Cardiac muscle cell (in vitro differentiated cells and primary cell): ENCODE measurements around the gene SPCS2. TPM values are rescaled to one million over a fixed set of nuclear protein-coding genes. Genes with fewer than 3 reads are reported as not detected.

Experiments used
- DNase-seq, 2 donors: peaks; one replicate each; pipeline versions ENCODE4 v3.0.0 to v3.0.0-alpha.2; 2010 to 2017; ENCODE audit warnings: low read depth in 1 of 2, low spot score in 1 of 2
- H3K27ac ChIP-seq: fragments of 200-600 bp; sonication (generic); 2 replicates; pipeline ENCODE4 v1.5.1; 2016
- H3K27me3 ChIP-seq: fragments of 200-600 bp; sonication (generic); 2 replicates; pipeline ENCODE4 v1.6.0; 2016; ENCODE audit warnings: control low read depth
- H3K36me3 ChIP-seq: fragments of 200-600 bp; sonication (generic); 2 replicates; pipeline ENCODE4 v1.5.1; 2016; ENCODE audit warnings: control low read depth
- H3K4me1 ChIP-seq: fragments of 200-600 bp; sonication (generic); 2 replicates; pipeline ENCODE4 v1.8.1; 2017; ENCODE audit warnings: low read depth, mild to moderate bottlenecking, mixed run types
- H3K4me3 ChIP-seq: fragments of 200-600 bp; sonication (generic); 2 replicates; pipeline ENCODE4 v1.5.1; 2016; ENCODE audit warnings: mild to moderate bottlenecking
- H3K9me3 ChIP-seq: fragments of 200-600 bp; sonication (generic); 2 replicates; pipeline ENCODE4 v1.5.1; 2017; ENCODE audit warnings: low read depth, mild to moderate bottlenecking, control low read depth
- CTCF ChIP-seq: IDR thresholded peaks from 2 replicates; pipeline ENCODE4 v1.5.1; 2012; ENCODE audit warnings: low read depth, mild to moderate bottlenecking, low read length
- polyA plus RNA-seq: library from polyadenylated mRNA; unstranded; fragments of >200 nt; fragmentation: Nextera tagmentation; extraction: Ambion mirVana; gene quantifications from 2 replicates; pipeline ENCODE4 v1.2.1, GENCODE V29; 2016
- total RNA-seq: library from RNA; depleted of rRNA; stranded (reverse); fragments of >200 nt; gene quantifications from 2 replicates; pipeline ENCODE4 v1.2.3, GENCODE V29; 2016

The SPCS2 gene
- total and polyA plus RNA-seq, 2 experiments from 2014 or later: 48.5 to 430 TPM

- no peak for TF ChIP-seq CTCF
- no peak overlapping the region for H3K4me3 ChIP-seq
- no peaks in the 10 kb centered on the region for H3K4me1 ChIP-seq
- no peaks in the 10 kb centered on the region for H3K9me3 ChIP-seq
- H3K27ac ChIP-seq: no peak overlapping the region
- H3K27me3 ChIP-seq: no peaks in the 10 kb centered on the region
- peak in 1 of 2 donors; percentile 34 for DNase-seq
- peaks cover 40% of the 10 kb centered on the region for H3K36me3 ChIP-seq
Measured at GRCh38 chr11:74932169-74932568, 16.9 kb upstream of the SPCS2 start.

- Histone ChIP-seq H3K27ac (no peak overlapping the region), H3K36me3 (peaks cover 34% of the 10 kb centered on the region), H3K27me3 (no peaks in the 10 kb centered on the region), H3K4me3 (no peak overlapping the region), H3K9me3 (no peaks in the 10 kb centered on the region), H3K4me1 (no peaks in the 10 kb centered on the region)
- no peak for TF ChIP-seq CTCF
- DNase-seq: peak in 1 of 2 donors; percentile 28
Measured at GRCh38 chr11:74932797-74933196, 16.3 kb upstream of the SPCS2 start.

GRCh38 chr11:74933765-74934164 lies 15.3 kb upstream of the SPCS2 start:
- TF ChIP-seq CTCF: no peak
- Histone ChIP-seq H3K9me3 (no peaks in the 10 kb centered on the region), H3K4me3 (no peak overlapping the region), H3K4me1 (no peaks in the 10 kb centered on the region), H3K27me3 (no peaks in the 10 kb centered on the region), H3K27ac (no peak overlapping the region), H3K36me3 (peaks cover 30% of the 10 kb centered on the region)
- DNase-seq: no peak

GRCh38 chr11:74935285-74935684 lies 13.8 kb upstream of the SPCS2 start:
- no peak for DNase-seq
- Histone ChIP-seq H3K4me1 (no peaks in the 10 kb centered on the region), H3K9me3 (no peaks in the 10 kb centered on the region), H3K27me3 (no peaks in the 10 kb centered on the region), H3K4me3 (no peak overlapping the region), H3K27ac (no peak overlapping the region), H3K36me3 (peaks cover 33% of the 10 kb centered on the region)
- no peak for TF ChIP-seq CTCF

GRCh38 chr11:74936087-74936486 lies 13.0 kb upstream of the SPCS2 start:
- H3K27me3 ChIP-seq: no peaks in the 10 kb centered on the region
- peaks cover 33% of the 10 kb centered on the region for H3K36me3 ChIP-seq
- H3K4me3 ChIP-seq: no peak overlapping the region
- TF ChIP-seq CTCF: no peak
- no peaks in the 10 kb centered on the region for H3K4me1 ChIP-seq
- H3K9me3 ChIP-seq: no peaks in the 10 kb centered on the region
- H3K27ac ChIP-seq: no peak overlapping the region
- no peak for DNase-seq

GRCh38 chr11:74936976-74937375 lies 12.1 kb upstream of the SPCS2 start:
- Histone ChIP-seq H3K4me1 (no peaks in the 10 kb centered on the region), H3K36me3 (peaks cover 33% of the 10 kb centered on the region), H3K4me3 (no peak overlapping the region), H3K27ac (no peak overlapping the region), H3K27me3 (no peaks in the 10 kb centered on the region), H3K9me3 (no peaks in the 10 kb centered on the region)
- TF ChIP-seq CTCF: no peak
- DNase-seq: no peak
